ENCODE data around the gene ZC2HC1B. TPM values are rescaled to one million over a fixed set of nuclear protein-coding genes. Genes with fewer than 3 reads are reported as not detected.

ZC2HC1B gene
- total RNA-seq, 1 experiment from 2014 or later = not detected

GRCh38 chr6:143941852-143942627, 77.8 kb downstream of the ZC2HC1B start:
- Histone ChIP-seq H2AFZ (ENCODE audit: low read depth, low read length, poor library complexity, severe bottlenecking) (peak overlapping the region; percentile 49), H3K36me3 (ENCODE audit: control insufficient read depth in 1 of 2, insufficient read depth in 2 of 2, low read length in 2 of 2) (no peaks in the 10 kb centered on the region), H4K20me1 (ENCODE audit: insufficient read depth) (no peaks in the 10 kb centered on the region), H3K9ac (ENCODE audit: low read length) (no peak overlapping the region), H3K4me3 (replicated peaks in 1 of 2; ENCODE audit: low read depth in 1 of 2, low read length in 2 of 2) (no peak overlapping the region), H3K27me3 (ENCODE audit: insufficient read depth, low read length) (no peaks in the 10 kb centered on the region), H3K27ac (ENCODE audit: low read depth, low read length) (no peak overlapping the region), H3K9me3 (ENCODE audit: control insufficient read depth in 1 of 2, insufficient read depth in 1 of 2, low read depth in 1 of 2, low read length in 2 of 2) (no peaks in the 10 kb centered on the region), H3K4me1 (ENCODE audit: control insufficient read depth in 1 of 2, insufficient read depth in 2 of 2, low read length in 2 of 2) (no peaks in the 10 kb centered on the region; a peak in 1 of 4 replicates), H3K79me2 (ENCODE audit: insufficient read depth, low read length) (no peaks in the 10 kb centered on the region), H3K4me2 (ENCODE audit: low read length) (no peak overlapping the region), H3K9me2 (ENCODE audit: insufficient read depth) (no peaks in the 10 kb centered on the region)
- no peak for TF ChIP-seq SP1 (IDR thresholded peaks at IDR 0.05; ENCODE audit: low read depth)
- TF ChIP-seq CTCF (IDR thresholded peaks at IDR 0.05 in 2 of 3, conservative IDR thresholded peaks at IDR 0.05 in 1 of 3; ENCODE audit: borderline replicate concordance in 1 of 3, insufficient read depth in 1 of 3, low read depth in 2 of 3, low read length in 2 of 3) = peak; percentile 84 to 88 (median 88)
- TF ChIP-seq RAD21 (IDR thresholded peaks at IDR 0.05; ENCODE audit: low read depth) = peak; percentile 65
- TF ChIP-seq SIN3A (IDR thresholded peaks at IDR 0.05; ENCODE audit: low read depth) = no peak
- TF ChIP-seq ELF1 (IDR thresholded peaks at IDR 0.05; ENCODE audit: borderline replicate concordance, low read depth) = 0 out of 2 replicates have a peak, but pooled peaks have one; percentile 25
- RAD21 ChIA-PET (ENCODE audit: low non-redundant PET in 1 of 2, low total read pairs in 2 of 2, uncharacterized antibody in 2 of 2, unreplicated experiment in 2 of 2) = no interaction called here
- ATAC-seq (peak; percentile 85), DNase-seq (ENCODE audit: low read depth, low spot score) (peak; percentile 51)
- no TSS peak for BruUV-seq (replicated peaks)
- POLR2A ChIA-PET = no interaction called here
- CTCF ChIA-PET = interaction anchor here (0.9 to 1.6 kb wide), 4 partner anchors 10 to 367 kb away, joined by 3 to 9 read pairs (median 4); no protein-coding TSS in a partner anchor
- intact Hi-C loops (cut with micrococcal nuclease) = loop anchor here (5.0 kb wide), 1 partner anchor 275 kb away; no protein-coding TSS in a partner anchor

GRCh38 chr6:143948208-143948607, 83.9 kb downstream of the ZC2HC1B start:
- BruUV-seq (replicated peaks) = no TSS peak
- intact Hi-C loops (cut with micrococcal nuclease) = no loop called here
- ATAC-seq = no peak
- ChIA-PET CTCF (no interaction called here), POLR2A (no interaction called here), RAD21 (ENCODE audit: low non-redundant PET in 1 of 2, low total read pairs in 2 of 2, uncharacterized antibody in 2 of 2, unreplicated experiment in 2 of 2) (no interaction called here)
- H3K9me2 ChIP-seq (ENCODE audit: insufficient read depth) = no peaks in the 10 kb centered on the region
- no peak overlapping the region for H3K9ac ChIP-seq (ENCODE audit: low read length)
- H3K27me3 ChIP-seq (ENCODE audit: insufficient read depth, low read length) = no peaks in the 10 kb centered on the region
- DNase-seq (ENCODE audit: low read depth, low spot score) = no peak
- H3K27ac ChIP-seq (ENCODE audit: low read depth, low read length) = no peak overlapping the region
- no peaks in the 10 kb centered on the region for H3K9me3 ChIP-seq (ENCODE audit: control insufficient read depth in 1 of 2, insufficient read depth in 1 of 2, low read depth in 1 of 2, low read length in 2 of 2)
- no peaks in the 10 kb centered on the region for H4K20me1 ChIP-seq (ENCODE audit: insufficient read depth)
- H3K4me1 ChIP-seq (ENCODE audit: control insufficient read depth in 1 of 2, insufficient read depth in 2 of 2, low read length in 2 of 2) = no peaks in the 10 kb centered on the region
- no peaks in the 10 kb centered on the region for H3K79me2 ChIP-seq (ENCODE audit: insufficient read depth, low read length)
- H3K4me2 ChIP-seq (ENCODE audit: low read length) = no peak overlapping the region
- H2AFZ ChIP-seq (ENCODE audit: low read depth, low read length, poor library complexity, severe bottlenecking) = no peak overlapping the region
- H3K36me3 ChIP-seq (ENCODE audit: control insufficient read depth in 1 of 2, insufficient read depth in 2 of 2, low read length in 2 of 2) = no peaks in the 10 kb centered on the region
- H3K4me3 ChIP-seq (replicated peaks in 1 of 2; ENCODE audit: low read depth in 1 of 2, low read length in 2 of 2) = no peak overlapping the region
- TF ChIP-seq RAD21 (IDR thresholded peaks at IDR 0.05; ENCODE audit: low read depth) = no peak
- no peak for TF ChIP-seq FOSL1 (IDR thresholded peaks at IDR 0.05; ENCODE audit: low read depth)
- no peak for TF ChIP-seq EZH2phosphoT487 (IDR thresholded peaks at IDR 0.05; ENCODE audit: borderline replicate concordance)
- TF ChIP-seq POLR2A (IDR thresholded peaks at IDR 0.05; ENCODE audit: borderline replicate concordance, extremely low read depth, insufficient read depth, insufficient read length) = no peak
- TF ChIP-seq EGR1 (IDR thresholded peaks at IDR 0.05; ENCODE audit: low read depth) = no peak
- TF ChIP-seq JUND (IDR thresholded peaks at IDR 0.05) = no peak
- no peak for TF ChIP-seq EZH2 (IDR thresholded peaks at IDR 0.05)
- TF ChIP-seq TCF7L2 (IDR thresholded peaks at IDR 0.05; ENCODE audit: borderline replicate concordance, extremely low read depth, insufficient read depth, insufficient read length) = no peak
- no peak for TF ChIP-seq CTCF (IDR thresholded peaks at IDR 0.05 in 2 of 3, conservative IDR thresholded peaks at IDR 0.05 in 1 of 3; ENCODE audit: borderline replicate concordance in 1 of 3, insufficient read depth in 1 of 3, low read depth in 2 of 3, low read length in 2 of 3)
- TF ChIP-seq ZBTB33 (IDR thresholded peaks at IDR 0.05; ENCODE audit: extremely low read depth, insufficient replicate concordance, low read length) = no peak
